HepG2 (cell line): Measurements from ENCODE around the gene MYOZ3. TPM values are rescaled to one million over a fixed set of nuclear protein-coding genes. Genes with fewer than 3 reads are reported as not detected.

Experiments
- ATAC-seq: fragments of 200-7000 bp; cut with Tn5 transposase; 3 replicates; pipeline ENCODE4 v1.9.1; 2020; ENCODE audit warnings: mild to moderate bottlenecking, moderate library complexity
- BruUV-seq: library from RNA; stranded (reverse); fragments of 400-500 nt; replicated peaks from 2 replicates; lab custom pipeline; 2021; lab: Mats Ljungman, UMichigan
- CTCF ChIA-PET: fragments of 300-600 bp; formaldehyde crosslinking; extraction: SDS; loops from one replicate; lab custom pipeline; 2021; ENCODE audit warnings: low total read pairs, inconsistent platforms, low intra/inter-chr PET ratio; lab: Yijun Ruan, JAX
- POLR2A ChIA-PET: fragments of 350-600 bp; sonication (Branson Sonifier 250); formaldehyde crosslinking; loops from one replicate; lab custom pipeline; 2020; ENCODE audit warnings: antibody characterized with exemption, inconsistent platforms; lab: Yijun Ruan, JAX
- DNase-seq: peaks from one replicate; pipeline ENCODE4 v3.0.0-alpha.2; 2015; ENCODE audit warnings: low spot score
- FAIRE-seq: peaks from 3 replicates; lab custom pipeline; 2011; peaks lifted over from hg19 to GRCh38; lab: Jason Lieb, UNC
- H2AFZ ChIP-seq: one replicate; pipeline ENCODE4 v1.6.1; 2011; ENCODE audit warnings: low read length, inconsistent platforms
- H3K27ac ChIP-seq: fragments of 300-600 bp; 3 replicates; pipeline ENCODE4 v1.8.0; 2011; ENCODE audit warnings: mixed run types, mild to moderate bottlenecking, mixed read lengths, low read length, inconsistent platforms; ENCODE audit not compliant: insufficient read depth; ENCODE audit errors: extremely low read length
- H3K27me3 ChIP-seq, 2 experiments: fragments of 200-600 bp in 1 of 2; 2 replicates in 1 of 2; 3 replicates in 1 of 2; pipeline versions ENCODE4 v1.6.0 to v1.8.0; 2011; ENCODE audit warnings: low read length in 2 of 2, mild to moderate bottlenecking in 2 of 2, moderate library complexity in 2 of 2, inconsistent platforms in 1 of 2; ENCODE audit not compliant: insufficient read depth in 2 of 2, control insufficient read depth in 1 of 2
- H3K36me3 ChIP-seq, 2 experiments: fragments of 200-600 bp in 1 of 2; replicated peaks in 1 of 2; 2 replicates in 1 of 2; 3 replicates in 1 of 2; pipeline versions ENCODE4 v1.5.1 to v1.8.0; 2011; ENCODE audit warnings: low read length in 2 of 2, inconsistent platforms in 1 of 2; ENCODE audit not compliant: insufficient read depth in 2 of 2, control insufficient read depth in 1 of 2
- H3K4me1 ChIP-seq: 2 replicates; pipeline ENCODE4 v1.5.1; 2012; ENCODE audit warnings: low read length, inconsistent platforms; ENCODE audit not compliant: insufficient read depth
- H3K4me2 ChIP-seq: 2 replicates; pipeline ENCODE4 v1.6.0; 2011; ENCODE audit warnings: low read depth, low read length, inconsistent platforms
- H3K4me3 ChIP-seq, 3 experiments: fragments of 200-600 bp in 1 of 3; sonication (generic), shearing (Covaris generic) in 1 of 3; replicated peaks in 1 of 3; 2 replicates each; pipeline ENCODE4 v1.5.1; 2011 to 2016; ENCODE audit warnings: low read length in 3 of 3, inconsistent platforms in 2 of 3, low read depth in 2 of 3, mild to moderate bottlenecking in 2 of 3, control low read depth in 1 of 3, mixed read lengths in 1 of 3; ENCODE audit not compliant: insufficient read depth in 1 of 3
- H3K79me2 ChIP-seq: one replicate; pipeline ENCODE4 v1.6.1; 2011; ENCODE audit warnings: low read length, inconsistent platforms; ENCODE audit not compliant: insufficient read depth
- H3K9ac ChIP-seq: 2 replicates; pipeline ENCODE4 v1.6.0; 2011; ENCODE audit warnings: mild to moderate bottlenecking, low read depth, low read length, inconsistent platforms; ENCODE audit not compliant: insufficient read depth
- H3K9me3 ChIP-seq: 2 replicates; pipeline ENCODE4 v1.5.1; 2012; ENCODE audit warnings: mild to moderate bottlenecking, low read length
- H4K20me1 ChIP-seq: 2 replicates; pipeline ENCODE4 v1.6.0; 2011; ENCODE audit warnings: inconsistent platforms, mild to moderate bottlenecking, low read length, moderate library complexity; ENCODE audit not compliant: insufficient read depth
- CAMTA2 ChIP-seq: sonication (generic); formaldehyde crosslinking; IDR thresholded peaks from 2 replicates; pipeline ENCODE4 v1.4.0; 2020; ENCODE audit warnings: mild to moderate bottlenecking, missing genetic modification reagents, borderline replicate concordance
- GFI1 ChIP-seq: sonication (generic); formaldehyde crosslinking; IDR thresholded peaks from 2 replicates; pipeline ENCODE4 v1.5.0; 2020; ENCODE audit warnings: missing genetic modification reagents, mild to moderate bottlenecking, borderline replicate concordance
- NCOA1 ChIP-seq: sonication (generic); formaldehyde crosslinking; IDR thresholded peaks from 2 replicates; pipeline ENCODE4 v1.9.0; 2021; ENCODE audit warnings: missing genetic modification reagents
- PPARG ChIP-seq: conservative IDR thresholded peaks from 2 replicates; pipeline ENCODE4 v1.6.1; 2016; ENCODE audit warnings: missing biosample characterization, missing genetic modification reagents
- TEF ChIP-seq: sonication (generic); formaldehyde crosslinking; IDR thresholded peaks from 2 replicates; pipeline ENCODE4 v1.5.0; 2020; ENCODE audit warnings: missing genetic modification reagents
- TFDP1 ChIP-seq: IDR thresholded peaks from 2 replicates; pipeline ENCODE4 v1.6.1; 2016; ENCODE audit warnings: missing compliant biosample characterization, missing genetic modification reagents, borderline replicate concordance
- ZNF101 ChIP-seq: sonication (generic); formaldehyde crosslinking; IDR thresholded peaks from 2 replicates; pipeline ENCODE4 v1.4.0; 2020; ENCODE audit warnings: mild to moderate bottlenecking, low read depth, missing genetic modification reagents, borderline replicate concordance
- ZNF17 ChIP-seq: sonication (generic); formaldehyde crosslinking; IDR thresholded peaks from 2 replicates; pipeline ENCODE4 v1.5.0; 2020; ENCODE audit warnings: mild to moderate bottlenecking, missing genetic modification reagents
- ZNF350 ChIP-seq: sonication (generic); formaldehyde crosslinking; IDR thresholded peaks from 2 replicates; pipeline ENCODE4 v1.4.0; 2020; ENCODE audit warnings: mild to moderate bottlenecking, low read depth, missing genetic modification reagents, borderline replicate concordance
- WGBS: methylation state at CpG from one replicate; pipeline ENCODE4 v1.1.6; 2017; ENCODE audit warnings: low lambda C conversion rate; 5-methylcytosine and 5-hydroxymethylcytosine counted together
- in situ Hi-C: cut with HindIII; loops from 2 replicates; pipeline ENCODE4 v1.10.0; 2017; ENCODE audit warnings: low pct_unique_long_range_greater_than_20kb; ENCODE audit not compliant: extremely low pct_ligation_motif_present
- intact Hi-C: fragments of 100-400 bp; cut with micrococcal nuclease; formaldehyde crosslinking; loops from one replicate; pipeline ENCODE4 v1.10.0; 2022; ENCODE audit not compliant: unreplicated experiment
- polyA plus RNA-seq, 8 experiments: library from polyadenylated mRNA; depleted of rRNA in 3 of 8; stranded (reverse) in 7 of 8; unstranded in 1 of 8; fragments of >200 nt; fragmentation: Illumina TruSeq in 4 of 8; extraction: Trizol in 4 of 8; gene quantifications; 2 replicates each; pipeline versions ENCODE4 v1.2.1 to v1.2.3, GENCODE V29; 2011 to 2016; ENCODE audit warnings: low read depth in 4 of 8, missing spikeins in 1 of 8, mixed read lengths in 1 of 8; ENCODE audit not compliant: insufficient read depth in 1 of 8
- total RNA-seq, 5 experiments: library from RNA; depleted of rRNA; stranded (reverse); fragments of >200 nt; fragmentation: Illumina TruSeq; extraction: Trizol; gene quantifications; 2 replicates each; pipeline ENCODE4 v1.2.3, GENCODE V29; 2016; ENCODE audit warnings: low read depth in 1 of 5
- TF ChIP-seq, protein P1 (sequence below): sonication (generic); formaldehyde crosslinking; IDR thresholded peaks from 2 replicates; pipeline ENCODE4 v1.5.0; 2020; ENCODE audit warnings: mild to moderate bottlenecking, missing genetic modification reagents, borderline replicate concordance
- TF ChIP-seq, protein P2 (sequence below): sonication (generic); formaldehyde crosslinking; IDR thresholded peaks from 2 replicates; pipeline ENCODE4 v1.4.0; 2020; ENCODE audit warnings: mild to moderate bottlenecking, missing genetic modification reagents

The MYOZ3 gene
- total and polyA plus RNA-seq, 2 of the 13 experiments (the other 11 are each of a cell fraction or from before 2014, with no cell fraction given), result 0.05 TPM; not detected in 1

- CTCF ChIA-PET, result no interaction called here
- H3K4me1 ChIP-seq, result no peaks in the 10 kb centered on the region
- BruUV-seq, result no TSS peak
- no peak for DNase-seq
- no peaks in the 10 kb centered on the region for H3K9me3 ChIP-seq
- peak; percentile 64; the same call in 2 of the 3 replicates for ATAC-seq
- no peak for FAIRE-seq
- peaks cover 3 to 24% of the 10 kb centered on the region in 2 experiments; a peak in 4 of 5 replicates for H3K27me3 ChIP-seq
- no peak overlapping the region for H3K4me2 ChIP-seq
- TF ChIP-seq CAMTA2, result no peak
- no peak for TF ChIP-seq TEF (CRISPR knock-in tag)
- TF ChIP-seq ZNF101 (CRISPR knock-in tag), result no peak
- TF ChIP-seq TFDP1, result no peak
- TF ChIP-seq ZNF17 (CRISPR knock-in tag), result no peak
- no peak for TF ChIP-seq ZNF350 (CRISPR knock-in tag)
- TF ChIP-seq, protein P1, sequence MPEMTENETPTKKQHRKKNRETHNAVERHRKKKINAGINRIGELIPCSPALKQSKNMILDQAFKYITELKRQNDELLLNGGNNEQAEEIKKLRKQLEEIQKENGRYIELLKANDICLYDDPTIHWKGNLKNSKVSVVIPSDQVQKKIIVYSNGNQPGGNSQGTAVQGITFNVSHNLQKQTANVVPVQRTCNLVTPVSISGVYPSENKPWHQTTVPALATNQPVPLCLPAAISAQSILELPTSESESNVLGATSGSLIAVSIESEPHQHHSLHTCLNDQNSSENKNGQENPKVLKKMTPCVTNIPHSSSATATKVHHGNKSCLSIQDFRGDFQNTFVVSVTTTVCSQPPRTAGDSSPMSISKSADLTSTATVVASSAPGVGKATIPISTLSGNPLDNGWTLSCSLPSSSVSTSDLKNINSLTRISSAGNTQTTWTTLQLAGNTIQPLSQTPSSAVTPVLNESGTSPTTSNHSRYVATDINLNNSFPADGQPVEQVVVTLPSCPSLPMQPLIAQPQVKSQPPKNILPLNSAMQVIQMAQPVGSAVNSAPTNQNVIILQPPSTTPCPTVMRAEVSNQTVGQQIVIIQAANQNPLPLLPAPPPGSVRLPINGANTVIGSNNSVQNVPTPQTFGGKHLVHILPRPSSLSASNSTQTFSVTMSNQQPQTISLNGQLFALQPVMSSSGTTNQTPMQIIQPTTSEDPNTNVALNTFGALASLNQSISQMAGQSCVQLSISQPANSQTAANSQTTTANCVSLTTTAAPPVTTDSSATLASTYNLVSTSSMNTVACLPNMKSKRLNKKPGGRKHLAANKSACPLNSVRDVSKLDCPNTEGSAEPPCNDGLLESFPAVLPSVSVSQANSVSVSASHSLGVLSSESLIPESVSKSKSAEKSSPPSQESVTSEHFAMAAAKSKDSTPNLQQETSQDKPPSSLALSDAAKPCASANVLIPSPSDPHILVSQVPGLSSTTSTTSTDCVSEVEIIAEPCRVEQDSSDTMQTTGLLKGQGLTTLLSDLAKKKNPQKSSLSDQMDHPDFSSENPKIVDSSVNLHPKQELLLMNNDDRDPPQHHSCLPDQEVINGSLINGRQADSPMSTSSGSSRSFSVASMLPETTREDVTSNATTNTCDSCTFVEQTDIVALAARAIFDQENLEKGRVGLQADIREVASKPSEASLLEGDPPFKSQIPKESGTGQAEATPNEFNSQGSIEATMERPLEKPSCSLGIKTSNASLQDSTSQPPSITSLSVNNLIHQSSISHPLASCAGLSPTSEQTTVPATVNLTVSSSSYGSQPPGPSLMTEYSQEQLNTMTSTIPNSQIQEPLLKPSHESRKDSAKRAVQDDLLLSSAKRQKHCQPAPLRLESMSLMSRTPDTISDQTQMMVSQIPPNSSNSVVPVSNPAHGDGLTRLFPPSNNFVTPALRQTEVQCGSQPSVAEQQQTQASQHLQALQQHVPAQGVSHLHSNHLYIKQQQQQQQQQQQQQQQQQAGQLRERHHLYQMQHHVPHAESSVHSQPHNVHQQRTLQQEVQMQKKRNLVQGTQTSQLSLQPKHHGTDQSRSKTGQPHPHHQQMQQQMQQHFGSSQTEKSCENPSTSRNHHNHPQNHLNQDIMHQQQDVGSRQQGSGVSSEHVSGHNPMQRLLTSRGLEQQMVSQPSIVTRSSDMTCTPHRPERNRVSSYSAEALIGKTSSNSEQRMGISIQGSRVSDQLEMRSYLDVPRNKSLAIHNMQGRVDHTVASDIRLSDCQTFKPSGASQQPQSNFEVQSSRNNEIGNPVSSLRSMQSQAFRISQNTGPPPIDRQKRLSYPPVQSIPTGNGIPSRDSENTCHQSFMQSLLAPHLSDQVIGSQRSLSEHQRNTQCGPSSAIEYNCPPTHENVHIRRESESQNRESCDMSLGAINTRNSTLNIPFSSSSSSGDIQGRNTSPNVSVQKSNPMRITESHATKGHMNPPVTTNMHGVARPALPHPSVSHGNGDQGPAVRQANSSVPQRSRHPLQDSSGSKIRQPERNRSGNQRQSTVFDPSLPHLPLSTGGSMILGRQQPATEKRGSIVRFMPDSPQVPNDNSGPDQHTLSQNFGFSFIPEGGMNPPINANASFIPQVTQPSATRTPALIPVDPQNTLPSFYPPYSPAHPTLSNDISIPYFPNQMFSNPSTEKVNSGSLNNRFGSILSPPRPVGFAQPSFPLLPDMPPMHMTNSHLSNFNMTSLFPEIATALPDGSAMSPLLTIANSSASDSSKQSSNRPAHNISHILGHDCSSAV (CRISPR knock-in tag), result no peak
- TF ChIP-seq NCOA1 (CRISPR knock-in tag), result no peak
- TF ChIP-seq, protein P2, sequence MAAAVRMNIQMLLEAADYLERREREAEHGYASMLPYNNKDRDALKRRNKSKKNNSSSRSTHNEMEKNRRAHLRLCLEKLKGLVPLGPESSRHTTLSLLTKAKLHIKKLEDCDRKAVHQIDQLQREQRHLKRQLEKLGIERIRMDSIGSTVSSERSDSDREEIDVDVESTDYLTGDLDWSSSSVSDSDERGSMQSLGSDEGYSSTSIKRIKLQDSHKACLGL (CRISPR knock-in tag), result no peak
- no peak for TF ChIP-seq GFI1 (CRISPR knock-in tag)
- TF ChIP-seq PPARG, result no peak
- H3K36me3 ChIP-seq, result no peaks in the 10 kb centered on the region
- no peak overlapping the region for H3K27ac ChIP-seq
- no peak overlapping the region for H2AFZ ChIP-seq
- no peaks in the 10 kb centered on the region for H4K20me1 ChIP-seq
- 3% methylated on average over 6 of the region's 12 CpGs for WGBS
- H3K9ac ChIP-seq, result no peak overlapping the region
- H3K79me2 ChIP-seq, result no peaks in the 10 kb centered on the region
- POLR2A ChIA-PET, result no interaction called here
- in situ Hi-C loops, result loop anchor here (25.0 kb wide), 1 partner anchor 203 kb away; no protein-coding TSS in a partner anchor
- H3K4me3 ChIP-seq, result no peak overlapping the region
- intact Hi-C loops, result no loop called here
Observed at GRCh38 chr5:150665044-150665443, 4.0 kb downstream of the MYOZ3 start.
